H7 (cell line): ENCODE data around the gene FOXO3. TPM values are rescaled to one million over a fixed set of nuclear protein-coding genes. Genes with fewer than 3 reads are reported as not detected.

ENCODE experiments used
- DNase-seq: peaks from one replicate; pipeline ENCODE4 v3.0.0; 2012
- H3K27me3 ChIP-seq: 2 replicates; pipeline ENCODE4 v1.6.0; 2011; ENCODE audit warnings: mild to moderate bottlenecking, low read length; ENCODE audit not compliant: control insufficient read depth, insufficient read depth
- H3K36me3 ChIP-seq: replicated peaks from 2 replicates; pipeline ENCODE4 v1.5.1; 2011; ENCODE audit warnings: low read length; ENCODE audit not compliant: control insufficient read depth, insufficient read depth
- H3K4me3 ChIP-seq: 2 replicates; pipeline ENCODE4 v1.5.1; 2011; ENCODE audit warnings: low read depth, mild to moderate bottlenecking, control low read depth, low read length, moderate library complexity; ENCODE audit not compliant: insufficient read depth
- total RNA-seq: library from RNA; depleted of rRNA; stranded (reverse); fragments of >200 nt; shearing (Covaris generic); gene quantifications from 2 replicates; pipeline ENCODE4 v1.2.3, GENCODE V29; 2014

The FOXO3 gene
- total RNA-seq, 1 experiment from 2014 or later: 10.9 TPM

DNA sequence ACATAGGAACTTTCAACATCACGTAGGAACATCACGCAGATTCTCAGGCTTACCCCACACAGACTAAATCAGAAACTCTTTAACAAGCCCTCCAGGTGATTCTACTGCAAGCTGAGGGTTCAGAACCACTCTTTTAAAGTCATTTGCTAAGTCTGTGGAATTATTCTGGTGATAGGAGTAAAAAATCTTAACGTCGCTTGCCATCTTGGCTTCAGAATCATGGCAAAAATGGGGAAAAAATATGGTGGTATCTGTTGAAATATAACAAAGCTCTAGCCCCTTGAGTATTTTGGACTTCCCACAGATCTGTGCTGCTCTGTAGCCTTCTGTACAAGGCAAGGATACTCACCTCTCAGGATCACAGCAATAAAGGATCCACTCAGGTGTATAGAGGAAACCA lies 17.4 kb downstream of the FOXO3 start:
- no peak overlapping the region for H3K4me3 ChIP-seq
- H3K27me3 ChIP-seq: no peaks in the 10 kb centered on the region
- no peaks in the 10 kb centered on the region; the same call in 1 of the 2 replicates for H3K36me3 ChIP-seq
- no peak for DNase-seq

DNA sequence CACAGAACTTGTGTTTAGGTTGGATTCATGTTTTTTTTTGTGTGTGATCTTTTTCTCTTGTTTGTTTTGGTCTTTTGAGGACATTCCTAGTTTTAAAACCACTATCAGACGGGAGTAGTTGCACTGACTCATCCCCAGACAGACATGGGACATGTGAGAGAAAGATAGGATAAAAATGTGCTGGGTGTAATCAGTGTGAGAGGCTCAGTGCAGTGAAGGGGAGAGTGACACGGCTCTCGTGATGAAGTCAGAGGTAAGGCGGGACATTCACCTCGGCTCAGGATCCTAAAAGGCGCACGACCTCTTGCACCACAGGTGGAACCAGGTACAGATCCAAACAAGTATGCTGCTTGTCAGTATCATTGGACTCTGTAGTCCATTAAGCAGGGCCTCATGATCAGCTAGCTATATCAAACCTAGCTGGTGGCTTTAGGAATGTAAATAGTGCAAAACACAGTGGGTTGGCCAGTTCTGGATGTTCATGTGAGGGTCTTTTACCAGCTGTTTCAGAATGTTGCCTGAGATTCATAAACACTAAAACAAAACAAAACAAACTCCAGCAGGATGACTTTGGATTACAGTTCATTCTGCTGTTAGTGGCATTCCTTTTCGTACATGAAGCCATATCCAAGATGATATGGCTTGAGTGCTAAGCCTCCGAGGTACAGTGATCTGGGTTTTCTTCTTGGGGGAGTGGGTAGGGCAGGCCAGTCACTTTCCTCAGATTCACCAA lies 18.0 kb downstream of the FOXO3 start:
- H3K36me3 ChIP-seq: no peaks in the 10 kb centered on the region; the same call in 1 of the 2 replicates
- no peaks in the 10 kb centered on the region for H3K27me3 ChIP-seq
- H3K4me3 ChIP-seq: no peak overlapping the region
- no peak for DNase-seq

DNA sequence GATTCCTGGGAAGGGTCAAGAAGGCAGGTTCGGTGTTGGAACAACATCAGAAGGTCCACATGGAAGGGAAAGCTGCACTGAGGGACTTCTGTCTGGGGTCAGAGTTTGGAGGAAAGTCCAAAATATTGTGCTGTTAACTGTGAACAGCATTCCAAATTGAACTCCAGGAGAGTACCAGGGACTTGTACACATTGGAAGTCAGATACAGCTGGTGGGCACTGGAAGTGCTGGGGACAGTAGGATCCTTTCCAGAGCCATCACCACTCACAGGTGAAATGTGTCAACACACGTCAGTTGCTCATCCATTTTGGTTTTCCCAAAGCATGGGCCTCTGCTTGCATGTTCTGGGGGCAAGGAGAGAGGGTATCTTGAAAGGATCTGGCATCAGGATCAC lies 18.6 kb downstream of the FOXO3 start:
- Histone ChIP-seq H3K27me3 (no peaks in the 10 kb centered on the region), H3K36me3 (no peaks in the 10 kb centered on the region; the same call in 1 of the 2 replicates)
- no peak for DNase-seq

DNA sequence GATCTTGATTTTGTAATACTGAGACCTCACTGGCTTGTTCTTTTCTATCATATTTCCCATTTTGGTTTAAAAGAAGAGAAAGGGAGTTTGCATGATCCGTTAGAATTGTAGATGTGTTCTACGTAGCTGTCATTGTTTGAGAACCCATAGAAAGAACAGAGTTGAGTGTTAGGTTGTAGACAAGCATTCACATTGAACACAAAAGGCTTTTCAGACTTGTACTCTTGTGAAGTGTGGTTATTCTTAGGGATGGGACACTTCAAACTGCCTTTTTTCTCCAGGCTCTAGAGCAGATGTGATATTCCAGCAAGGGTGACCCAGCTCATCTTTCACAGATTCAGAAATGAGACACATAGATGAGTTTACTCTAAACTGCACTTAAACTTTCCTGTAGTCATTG lies 19.9 kb downstream of the FOXO3 start:
- Histone ChIP-seq H3K4me3 (no peak overlapping the region), H3K36me3 (no peaks in the 10 kb centered on the region), H3K27me3 (no peaks in the 10 kb centered on the region)
- no peak for DNase-seq

More for the DNA sequence above, 18.6 kb downstream of the FOXO3 start:
- H3K4me3 ChIP-seq: no peak overlapping the region

DNA sequence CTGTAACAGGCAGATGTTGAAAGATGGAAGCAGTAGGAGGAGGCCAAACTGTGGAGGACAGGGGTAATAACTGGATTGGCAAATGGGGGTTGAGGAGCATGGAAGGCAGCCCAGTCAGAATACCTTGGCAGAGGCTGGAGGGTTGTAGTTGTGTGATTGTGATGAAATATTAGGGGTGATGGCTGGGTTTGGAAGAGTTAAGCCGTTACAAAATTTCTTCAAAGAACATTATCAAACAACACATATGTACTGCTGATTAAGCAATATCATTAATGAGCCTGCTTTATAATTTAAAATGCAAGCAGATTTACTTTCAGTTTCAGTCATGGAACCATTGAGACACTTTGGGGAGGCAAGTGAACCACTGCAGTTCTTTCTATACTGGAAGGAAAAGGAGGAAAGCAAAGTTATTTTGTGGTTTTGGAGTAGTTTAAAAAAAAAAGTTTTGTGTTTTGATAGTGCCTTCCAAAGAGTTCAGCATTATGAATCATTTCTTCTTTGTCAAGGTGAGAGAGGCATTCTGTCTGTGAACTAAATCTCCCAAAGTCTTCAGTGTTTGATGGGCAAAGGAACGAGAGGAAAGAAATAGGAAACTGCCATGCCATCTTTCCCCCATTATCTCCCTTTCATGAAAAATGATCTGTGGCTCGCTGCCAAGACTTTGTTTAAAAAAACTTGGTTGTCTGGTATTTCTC lies 20.7 kb downstream of the FOXO3 start:
- no peaks in the 10 kb centered on the region for H3K27me3 ChIP-seq
- H3K4me3 ChIP-seq: no peak overlapping the region
- H3K36me3 ChIP-seq: no peaks in the 10 kb centered on the region
- no peak for DNase-seq

DNA sequence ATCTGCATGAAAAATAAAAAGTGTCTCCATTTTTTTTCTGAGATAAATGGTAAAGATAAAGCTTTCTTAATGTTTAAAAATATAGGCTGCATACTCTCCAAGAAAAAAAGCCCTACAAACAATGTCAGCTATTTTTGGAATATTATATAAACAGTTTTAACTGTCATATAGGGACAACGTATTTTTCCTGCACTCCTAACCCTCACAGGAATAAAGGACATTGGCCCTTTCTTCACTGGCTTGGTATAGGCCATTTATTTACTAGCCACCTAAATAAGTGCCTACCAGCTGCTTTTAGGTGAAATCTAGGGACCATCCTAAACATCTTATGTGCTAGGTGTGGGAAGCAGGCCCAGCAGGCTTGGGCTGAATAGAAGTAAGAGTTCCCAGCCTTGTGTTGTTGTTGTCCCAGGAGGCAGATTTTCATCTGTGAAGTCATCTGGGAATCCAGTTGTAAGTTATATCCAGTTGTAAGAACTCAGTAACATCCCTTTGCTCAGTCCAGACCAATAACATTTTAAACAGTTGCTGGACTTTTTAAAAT lies 21.3 kb downstream of the FOXO3 start:
- Histone ChIP-seq H3K27me3 (no peaks in the 10 kb centered on the region), H3K36me3 (no peaks in the 10 kb centered on the region), H3K4me3 (no peak overlapping the region)
- DNase-seq: no peak

DNA sequence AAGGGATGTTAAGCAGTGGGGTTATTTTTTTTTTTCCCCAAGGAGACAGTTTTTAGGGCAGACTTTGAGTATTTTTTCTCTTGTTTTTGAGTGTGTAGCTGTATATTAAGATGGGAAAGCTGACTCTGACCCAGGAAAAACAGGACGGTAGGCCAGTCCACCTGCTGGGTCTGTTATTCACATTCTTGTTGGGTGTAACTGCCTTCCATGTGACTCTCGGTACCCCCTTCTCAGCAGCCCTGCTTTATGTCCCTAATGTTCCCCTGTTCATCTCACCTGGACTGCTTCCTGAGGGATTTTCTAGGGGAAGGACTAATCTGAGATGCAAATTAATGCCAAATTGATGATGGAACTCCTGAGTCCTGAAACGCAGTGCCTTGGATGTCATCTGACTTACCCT lies 21.9 kb downstream of the FOXO3 start:
- no peak overlapping the region for H3K4me3 ChIP-seq
- no peaks in the 10 kb centered on the region for H3K36me3 ChIP-seq
- no peak for DNase-seq
- no peaks in the 10 kb centered on the region for H3K27me3 ChIP-seq

DNA sequence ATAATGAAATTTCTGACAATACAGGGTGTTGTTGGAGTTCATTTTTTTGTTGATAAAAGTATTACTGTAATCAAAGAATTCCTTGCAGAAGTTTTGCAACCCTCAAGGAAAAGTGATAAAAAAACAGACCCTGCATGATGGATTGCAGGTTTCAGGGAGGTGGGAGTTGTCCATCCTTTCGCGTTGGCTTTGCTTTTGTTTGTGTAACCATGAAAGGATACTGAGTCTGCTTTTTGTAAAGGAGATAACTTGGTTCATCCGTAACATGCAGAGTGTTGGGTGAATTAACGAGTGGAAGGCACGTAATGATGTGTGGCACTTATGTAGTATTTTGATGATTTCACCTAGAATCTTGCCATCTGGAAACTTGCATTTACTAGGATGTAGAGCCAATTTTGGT lies 23.6 kb downstream of the FOXO3 start:
- Histone ChIP-seq H3K27me3 (no peaks in the 10 kb centered on the region), H3K36me3 (no peaks in the 10 kb centered on the region), H3K4me3 (no peak overlapping the region)
- no peak for DNase-seq

DNA sequence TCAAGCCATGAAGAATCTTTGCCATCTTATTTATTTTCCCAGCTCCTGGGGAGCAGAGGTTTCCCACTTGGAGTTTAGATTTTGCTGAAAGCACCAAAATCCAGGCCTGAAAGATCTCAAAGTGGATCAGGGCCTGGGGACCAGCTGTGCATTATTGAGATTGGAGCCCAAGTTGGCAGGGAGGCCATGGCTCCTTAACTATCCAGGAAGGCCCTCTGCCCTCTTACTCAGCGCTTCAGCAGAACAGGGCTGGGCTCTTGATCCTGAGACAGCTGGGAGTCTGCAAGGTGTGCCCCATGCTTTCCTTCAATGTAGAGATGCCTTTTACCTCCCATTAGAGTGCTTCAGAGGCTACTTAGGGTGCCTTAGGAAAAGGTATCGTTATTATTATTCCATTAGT lies 24.6 kb downstream of the FOXO3 start:
- no peak overlapping the region for H3K4me3 ChIP-seq
- no peaks in the 10 kb centered on the region for H3K27me3 ChIP-seq
- DNase-seq: no peak

DNA sequence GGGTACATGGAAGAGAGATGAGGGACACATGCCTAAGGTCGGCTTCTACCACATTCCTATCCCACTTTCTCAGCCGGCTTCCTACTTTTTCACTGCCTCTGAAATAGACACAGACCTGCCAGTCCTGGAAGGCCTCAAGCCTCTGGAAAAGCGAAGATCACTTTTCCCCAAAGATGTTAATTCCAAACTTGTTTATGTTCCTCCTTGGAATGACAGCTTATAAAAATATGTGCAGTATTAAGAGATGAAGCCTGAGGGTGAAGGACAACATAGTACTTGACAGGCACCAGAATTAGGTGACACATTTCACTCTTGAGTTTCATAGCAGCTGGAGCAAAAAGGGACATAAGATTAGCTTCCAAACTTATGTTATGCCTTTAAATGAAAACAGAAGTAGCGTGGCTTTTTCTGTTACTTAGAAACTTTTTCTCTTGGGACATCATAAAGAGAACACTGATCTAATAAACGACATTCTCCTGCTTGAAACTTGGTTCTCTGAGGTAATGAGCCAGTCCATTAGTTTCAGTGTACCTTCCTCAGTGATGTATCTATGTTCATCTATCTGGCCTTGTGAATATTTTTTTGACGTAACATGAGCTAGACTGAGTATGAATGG lies 25.3 kb downstream of the FOXO3 start:
- H3K36me3 ChIP-seq: no peaks in the 10 kb centered on the region
- DNase-seq: no peak
- H3K27me3 ChIP-seq: no peaks in the 10 kb centered on the region
- H3K4me3 ChIP-seq: no peak overlapping the region

More for the DNA sequence above, 24.6 kb downstream of the FOXO3 start:
- H3K36me3 ChIP-seq: no peaks in the 10 kb centered on the region

DNA sequence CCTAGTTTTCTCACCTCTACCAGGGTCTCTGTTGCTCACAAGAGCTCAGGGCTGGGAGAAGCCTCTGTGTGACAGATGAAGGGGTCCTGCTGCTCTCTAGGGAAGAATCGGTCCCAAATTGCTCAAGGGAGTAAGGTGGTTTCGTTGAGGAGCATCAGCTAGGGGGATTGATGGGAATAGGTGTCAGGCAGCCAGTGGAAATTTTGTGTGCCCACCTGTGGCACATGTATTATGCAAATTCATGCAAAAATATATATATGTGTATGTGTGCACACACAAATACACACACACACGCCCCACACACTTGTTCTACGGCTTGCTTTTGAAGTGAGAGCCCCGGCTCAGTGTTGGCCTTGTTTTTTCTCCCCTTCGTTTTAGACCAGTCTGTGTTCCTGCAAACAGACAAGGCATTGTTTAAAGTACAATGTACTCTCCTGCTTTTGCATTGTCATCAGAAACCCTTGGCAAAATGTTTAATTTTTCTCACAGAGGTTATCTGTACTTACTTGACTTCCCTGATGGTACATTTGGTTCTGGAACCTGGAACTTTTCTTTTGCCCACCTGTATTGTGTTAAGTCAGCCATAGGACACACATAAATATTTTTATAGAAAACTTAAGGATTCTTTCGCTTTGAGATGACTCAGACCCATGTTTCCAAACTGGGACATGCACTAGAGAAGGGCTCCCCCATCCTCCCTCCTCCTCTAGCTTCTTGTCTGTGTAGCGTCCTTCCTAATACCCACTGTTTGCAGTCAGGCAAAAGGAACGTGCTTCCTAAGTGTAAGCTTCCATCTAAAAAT lies 26.7 kb downstream of the FOXO3 start:
- H3K27me3 ChIP-seq: no peaks in the 10 kb centered on the region
- no peak for DNase-seq
- H3K4me3 ChIP-seq: no peak overlapping the region
- no peaks in the 10 kb centered on the region for H3K36me3 ChIP-seq

DNA sequence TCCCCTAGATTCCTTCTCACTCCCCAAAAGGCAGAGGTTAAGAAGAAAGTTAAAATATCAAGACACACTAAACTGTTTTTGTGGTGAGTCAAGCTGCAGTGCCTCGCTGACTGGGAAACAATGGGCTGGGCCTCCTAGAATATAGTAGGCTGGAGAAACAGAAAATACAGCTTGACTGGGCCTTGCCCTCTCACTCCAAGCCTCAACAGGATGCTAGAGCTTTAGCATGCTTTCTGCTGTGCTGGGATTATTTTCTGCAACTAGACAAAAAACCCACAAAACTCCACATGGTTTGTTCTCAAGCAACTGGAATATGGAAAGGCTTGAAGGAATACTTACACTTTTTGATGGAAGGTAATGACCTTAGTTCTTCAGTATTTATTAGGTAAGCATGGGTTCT lies 27.9 kb downstream of the FOXO3 start:
- DNase-seq: no peak
- no peaks in the 10 kb centered on the region for H3K27me3 ChIP-seq
- H3K4me3 ChIP-seq: no peak overlapping the region
- H3K36me3 ChIP-seq: no peaks in the 10 kb centered on the region

DNA sequence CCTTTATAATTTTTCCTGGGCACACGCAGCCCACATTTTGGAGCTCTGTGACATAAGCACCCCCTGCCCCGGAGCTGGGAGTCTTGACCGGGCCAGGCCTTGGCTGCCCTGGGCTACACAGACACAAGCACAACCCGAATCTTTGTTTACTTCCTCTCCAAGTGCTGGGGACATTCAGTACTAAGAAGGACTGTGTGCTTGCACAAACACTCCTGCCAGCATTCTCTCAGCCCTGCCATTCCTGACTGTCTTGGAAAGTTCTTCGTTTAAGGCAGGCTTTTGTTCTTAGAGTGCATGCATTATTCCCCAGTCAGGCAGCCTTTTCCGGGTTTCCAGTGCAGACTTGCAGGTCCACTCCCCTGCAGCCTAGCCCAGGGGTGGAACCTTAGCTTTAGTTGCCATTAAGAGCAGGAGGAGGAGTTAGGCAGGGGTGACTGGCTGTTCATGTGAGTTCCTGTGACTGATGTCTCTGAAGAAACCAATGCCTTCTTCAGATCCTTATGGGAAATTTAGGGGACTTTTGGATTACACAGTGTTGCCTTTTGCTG lies 28.6 kb downstream of the FOXO3 start:
- Histone ChIP-seq H3K4me3 (no peak overlapping the region), H3K27me3 (no peaks in the 10 kb centered on the region), H3K36me3 (no peaks in the 10 kb centered on the region)
- DNase-seq: peak; percentile 72
